Activated CD4-positive, alpha-beta T cell treated with anti-CD3 and anti-CD28 coated beads, Interleukin-2, amount 50 U/mL, for 16 hours (primary cell): Measurements from ENCODE around the gene SECISBP2L.

Experiments
- DNase-seq: peaks from one replicate; pipeline ENCODE4 v3.0.0-alpha.2; 2020

The SECISBP2L gene

DNA sequence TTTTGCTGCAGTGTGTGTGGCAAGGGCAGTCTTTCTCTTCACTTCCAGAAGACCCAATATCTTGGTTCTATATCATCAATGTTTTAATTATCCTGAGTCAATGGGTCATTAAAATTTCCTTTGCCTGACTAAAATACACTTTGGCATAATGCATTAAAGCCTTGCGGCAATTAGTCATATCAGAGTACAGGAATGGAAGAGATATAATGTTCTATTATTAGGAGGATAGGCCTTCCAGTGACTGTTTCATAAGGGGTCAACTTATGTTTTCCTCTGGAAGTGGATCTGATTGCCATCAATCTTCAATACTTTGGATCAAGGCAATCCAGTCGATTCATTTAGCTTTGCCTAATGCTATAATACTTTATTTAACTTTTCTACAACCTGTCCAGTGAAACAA, 9.4 kb upstream of the SECISBP2L start:
- no peak for DNase-seq

DNA sequence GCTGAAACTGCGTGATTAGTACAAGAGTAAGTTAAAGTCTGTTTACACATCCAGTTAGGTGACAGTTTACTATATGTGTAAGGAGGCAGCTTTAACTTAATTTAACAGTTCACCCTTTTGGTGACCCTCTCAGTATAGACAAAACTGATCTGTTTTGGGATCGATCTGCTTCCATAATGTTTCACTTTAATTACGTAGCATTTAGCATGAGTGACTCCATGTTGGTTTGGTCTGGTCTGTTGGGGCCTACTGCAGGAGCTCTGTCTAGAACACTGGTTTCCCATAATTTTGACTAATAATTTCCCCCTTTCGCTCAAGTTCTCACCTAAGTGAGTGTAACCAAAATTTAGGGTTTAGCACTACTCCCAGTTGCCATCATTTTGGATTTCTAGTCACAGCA, 6.4 kb upstream of the SECISBP2L start:
- DNase-seq: no peak

DNA sequence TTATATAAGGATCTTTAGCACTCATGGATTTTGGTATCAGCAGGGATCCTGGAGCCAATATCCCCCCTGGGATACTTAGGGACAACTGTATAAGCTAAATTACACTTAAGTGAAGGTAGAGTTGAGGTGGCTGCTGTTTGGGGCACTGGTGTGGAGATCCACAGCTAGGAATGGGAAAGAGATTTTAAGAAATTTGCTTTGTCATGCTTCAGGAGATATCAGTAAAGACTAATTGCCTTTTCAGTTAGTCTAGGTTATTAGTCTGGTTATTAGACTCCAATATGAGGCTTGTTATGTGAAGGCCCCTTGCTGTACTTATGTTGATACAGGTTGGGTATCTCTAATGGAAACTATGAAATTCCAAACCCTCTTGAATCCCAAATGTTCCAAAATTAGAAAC, 1.2 kb upstream of the SECISBP2L start:
- no peak for DNase-seq

DNA sequence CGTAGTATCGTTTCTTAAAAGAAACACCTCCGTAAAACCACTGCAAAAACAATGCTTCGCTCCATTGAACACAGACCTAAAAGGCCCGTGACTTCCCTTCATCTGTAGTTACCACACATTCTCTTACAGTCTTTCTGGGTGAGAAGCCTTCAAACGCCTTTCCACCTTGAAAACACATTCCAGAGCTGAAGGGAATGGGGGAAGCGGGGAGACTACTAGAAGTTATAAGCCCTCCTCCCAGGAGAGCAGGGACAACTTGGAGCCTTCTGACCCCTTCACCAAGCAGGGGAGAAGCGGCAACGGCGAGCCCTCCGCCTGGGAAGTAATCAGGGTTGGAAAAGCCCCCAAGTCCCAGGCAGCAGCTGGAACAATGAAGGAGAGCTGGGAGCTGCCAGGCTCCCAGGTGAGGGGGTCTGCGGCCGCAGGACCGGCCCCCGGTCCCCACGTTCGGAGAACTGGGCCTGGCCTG, 461 bp downstream of the SECISBP2L start:
- no peak for DNase-seq

DNA sequence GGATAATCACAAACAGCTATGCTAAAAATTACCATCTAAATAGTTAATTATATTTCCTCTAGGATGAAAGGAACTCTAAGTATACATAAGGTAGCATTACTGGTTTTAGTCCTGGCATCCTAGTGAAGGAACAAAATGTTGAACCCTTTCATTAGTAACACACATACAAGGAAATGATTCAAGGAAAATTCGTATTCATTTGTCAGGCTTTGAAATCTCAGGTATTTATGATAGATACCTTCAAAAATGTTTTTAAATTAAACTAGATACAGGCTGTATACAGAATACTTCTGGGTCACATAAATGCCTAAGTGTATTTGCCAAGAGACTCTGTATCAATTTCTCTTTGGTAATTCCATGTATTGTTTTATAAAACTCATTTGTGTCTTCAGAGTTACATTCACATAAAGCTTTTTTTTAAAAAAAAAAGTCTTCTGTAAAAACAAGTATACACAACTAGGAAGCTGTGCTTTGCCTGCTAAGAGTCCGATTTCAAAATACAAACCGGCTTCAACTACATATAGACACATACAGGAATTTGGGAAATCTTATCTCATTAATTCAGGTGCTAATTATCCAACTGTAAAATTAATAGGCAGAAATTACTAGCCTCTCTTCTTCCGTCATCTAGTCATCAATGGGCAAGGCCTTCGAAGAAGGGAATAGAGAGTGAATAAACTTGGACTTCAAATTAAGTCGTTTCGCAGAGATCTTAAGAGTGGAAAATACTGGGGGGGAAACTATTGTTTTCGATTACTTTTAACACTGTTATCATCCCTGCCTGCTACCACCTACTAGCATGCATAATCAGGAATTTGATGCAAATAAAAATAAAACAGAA, 1.3 kb downstream of the SECISBP2L start:
- DNase-seq: no peak

DNA sequence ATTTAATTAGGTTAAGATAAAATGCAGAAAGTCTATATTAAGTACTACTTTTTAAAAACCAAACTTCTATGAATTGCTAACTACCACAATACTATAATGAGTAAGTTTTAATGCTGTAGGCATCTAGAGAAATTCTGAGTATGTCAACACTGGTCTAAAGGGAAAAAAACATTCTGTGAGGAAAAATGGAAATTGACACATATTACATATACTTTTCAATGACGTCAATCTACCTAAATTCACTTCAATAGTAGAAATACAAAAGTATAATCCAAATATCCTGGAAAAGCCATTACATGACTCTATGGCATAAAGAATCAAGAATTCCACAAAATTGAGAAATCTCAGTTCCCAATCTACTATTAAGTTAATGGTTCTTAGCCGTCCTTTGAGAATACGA, 2.2 kb downstream of the SECISBP2L start:
- no peak for DNase-seq

DNA sequence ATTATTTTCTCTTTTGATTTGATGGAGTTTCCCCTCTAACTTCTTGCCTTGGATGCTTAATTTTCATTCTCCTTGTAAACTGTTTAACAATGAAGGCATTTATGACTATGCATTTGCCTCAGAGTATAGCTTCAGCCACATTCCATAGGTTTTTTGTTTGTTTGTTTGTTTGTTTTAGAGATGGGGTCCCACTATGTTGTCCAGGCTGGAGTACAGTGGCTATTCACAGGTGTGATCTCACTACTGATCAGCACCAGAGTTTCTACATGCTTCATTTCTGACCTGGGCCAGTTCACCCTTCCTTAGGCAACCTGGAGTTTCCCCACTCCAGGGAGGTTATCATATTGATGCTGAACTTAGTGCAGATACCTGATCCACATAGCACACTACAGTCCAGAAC, 4.1 kb downstream of the SECISBP2L start:
- no peak for DNase-seq

DNA sequence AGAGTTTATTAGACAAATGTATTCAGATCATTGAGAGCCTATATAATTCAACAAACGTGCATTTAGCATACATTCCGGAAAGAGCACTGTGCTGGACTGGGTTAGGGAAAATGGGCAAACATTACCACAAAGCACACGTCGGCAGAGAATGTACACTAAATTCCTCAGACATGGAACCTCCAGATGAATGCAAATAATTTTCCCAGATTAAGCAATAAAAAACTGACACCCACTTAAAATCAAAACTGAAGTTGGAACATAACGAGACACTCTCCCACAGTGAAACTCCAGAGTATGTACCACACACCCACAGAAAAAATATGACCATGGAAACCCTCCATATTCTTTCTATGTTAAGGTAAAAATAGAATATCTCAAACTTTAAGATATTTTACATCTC, 4.8 kb downstream of the SECISBP2L start:
- DNase-seq: no peak

DNA sequence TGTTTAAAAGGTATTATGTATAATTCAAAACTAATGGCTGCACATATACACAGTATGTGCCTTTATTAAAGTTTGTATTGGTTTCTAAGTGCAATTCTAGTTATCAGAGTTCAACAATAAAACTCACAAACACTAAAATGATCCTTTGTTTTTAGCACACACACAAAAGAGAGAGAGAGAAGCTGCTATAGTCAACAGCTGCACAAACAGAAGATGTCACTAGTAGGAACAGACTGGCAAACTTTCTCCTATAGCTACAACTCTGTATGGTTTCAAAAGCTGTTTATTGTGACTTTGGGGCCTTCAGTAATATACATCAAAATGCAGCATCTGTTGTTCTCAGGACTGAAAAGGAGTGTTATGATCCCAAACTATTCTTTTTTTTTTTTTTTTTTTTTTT, 6.1 kb downstream of the SECISBP2L start:
- DNase-seq: no peak

DNA sequence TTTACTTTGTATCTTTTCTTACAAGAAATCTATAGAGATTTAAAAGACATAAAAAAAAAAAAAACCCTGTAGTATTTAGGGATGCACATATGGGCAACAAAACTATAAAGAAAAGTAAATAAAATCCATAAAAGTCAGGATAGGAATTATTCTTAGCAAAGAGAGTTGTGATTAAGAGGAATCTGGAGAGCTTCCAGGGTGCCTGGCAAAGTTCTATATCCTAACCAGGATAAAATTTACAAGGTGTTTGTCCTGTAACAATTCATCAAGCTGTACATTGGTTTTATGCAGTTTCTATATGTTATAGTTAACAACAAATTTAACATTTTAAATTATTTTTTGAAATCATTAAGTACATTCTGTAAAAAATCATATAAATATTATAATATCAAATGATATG, 7.9 kb downstream of the SECISBP2L start:
- no peak for DNase-seq

DNA sequence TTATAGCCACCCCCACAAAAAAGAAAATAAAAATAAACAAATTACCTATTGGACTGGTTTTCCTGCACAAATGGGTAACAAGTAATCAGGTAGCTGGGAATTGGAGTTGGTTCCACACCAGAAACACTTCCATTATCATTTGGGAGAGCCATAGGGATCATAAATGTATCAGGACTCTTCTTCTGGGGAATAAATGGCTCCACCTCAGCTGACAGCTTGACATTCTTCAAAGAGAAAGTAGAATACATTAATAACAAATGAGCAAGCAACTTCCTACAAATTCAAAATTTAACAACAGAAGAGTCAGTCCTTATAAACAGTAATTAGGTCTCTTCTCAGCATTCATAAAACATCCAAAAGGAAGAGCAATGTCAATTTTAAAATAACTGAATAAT, 8.7 kb downstream of the SECISBP2L start:
- DNase-seq: no peak

DNA sequence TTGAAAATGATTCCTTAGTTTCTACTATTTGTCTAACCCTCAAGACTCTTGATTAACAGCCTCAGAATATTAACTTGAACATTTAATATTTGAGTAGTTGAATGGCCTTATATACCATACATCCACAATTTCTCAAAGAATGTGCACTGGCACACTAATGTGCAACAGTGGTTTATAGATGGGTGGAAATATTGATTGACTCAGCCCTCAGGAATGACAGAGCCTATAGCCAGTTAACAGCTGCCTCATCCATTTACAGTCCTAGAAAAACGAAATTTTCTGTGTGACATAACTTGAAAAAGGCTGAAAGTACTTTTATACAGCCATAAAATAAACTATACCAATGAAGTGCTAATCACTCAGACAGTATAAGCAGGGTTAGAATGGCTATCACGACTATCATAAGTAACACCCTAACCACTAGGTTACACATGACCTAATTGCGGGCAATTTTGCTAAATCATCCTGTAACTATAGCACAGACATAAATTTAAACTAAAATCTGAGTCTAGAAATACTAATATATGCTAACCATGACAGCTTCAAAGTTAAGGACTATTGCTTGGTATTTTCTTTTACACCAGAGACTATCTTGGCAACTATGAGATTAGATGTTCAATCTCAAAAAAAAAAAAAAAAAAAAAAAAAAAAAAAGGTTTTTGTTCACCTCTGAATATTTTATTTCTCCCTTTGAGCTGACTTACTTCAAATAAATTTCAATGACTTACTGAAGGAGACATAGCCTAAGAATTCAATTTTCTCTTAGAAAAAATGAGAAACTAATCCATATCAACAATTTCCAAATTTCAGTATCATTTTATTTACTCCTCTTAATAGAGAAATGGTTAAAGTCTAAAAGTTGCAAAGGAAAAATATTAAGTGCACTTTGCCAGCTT, 9.3 kb downstream of the SECISBP2L start:
- DNase-seq: peak; percentile 28

DNA sequence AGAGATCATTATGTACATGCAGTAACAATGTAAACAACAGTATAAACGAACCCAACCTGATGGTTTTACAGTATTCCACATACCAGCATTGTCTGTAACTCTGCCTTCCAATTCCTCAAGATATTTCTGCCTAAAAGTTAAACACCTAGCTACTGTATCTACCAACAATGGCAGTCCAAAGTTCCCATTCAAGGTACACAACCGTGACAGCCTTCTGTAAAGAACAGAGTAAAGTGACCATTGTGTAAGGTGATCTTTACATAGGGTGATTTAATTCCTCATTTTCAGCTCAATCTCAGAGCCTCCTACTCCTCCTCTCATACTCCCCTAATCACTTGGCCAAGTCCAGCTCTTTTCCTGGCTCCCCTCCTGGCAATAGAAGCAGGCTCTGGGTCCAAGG, 10.4 kb downstream of the SECISBP2L start:
- no peak for DNase-seq

DNA sequence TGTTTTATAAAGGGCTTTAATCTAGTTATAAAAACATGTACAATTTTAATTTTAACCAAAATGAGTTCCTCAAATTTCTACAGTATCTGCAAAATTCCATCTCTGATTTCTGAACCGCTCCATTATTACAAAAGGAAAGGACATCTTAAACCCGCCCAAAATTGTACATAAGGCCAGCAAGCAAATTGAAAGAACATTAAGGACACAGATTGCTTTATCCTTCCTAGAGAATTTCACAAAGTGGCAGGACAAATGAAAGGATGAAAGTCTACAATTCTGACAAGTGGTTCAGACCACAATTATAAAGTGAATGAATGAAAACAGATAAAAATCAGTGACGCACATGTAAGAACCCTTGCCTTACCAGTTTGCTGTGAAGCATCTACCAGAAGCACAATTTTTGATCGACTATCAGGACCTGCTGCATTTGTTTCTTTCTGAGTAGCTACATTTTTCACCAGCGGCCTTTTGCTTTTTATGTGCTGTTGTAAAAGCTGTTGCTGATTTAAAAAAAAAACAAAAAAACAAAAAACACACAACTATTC, 13.6 kb downstream of the SECISBP2L start:
- DNase-seq: no peak

DNA sequence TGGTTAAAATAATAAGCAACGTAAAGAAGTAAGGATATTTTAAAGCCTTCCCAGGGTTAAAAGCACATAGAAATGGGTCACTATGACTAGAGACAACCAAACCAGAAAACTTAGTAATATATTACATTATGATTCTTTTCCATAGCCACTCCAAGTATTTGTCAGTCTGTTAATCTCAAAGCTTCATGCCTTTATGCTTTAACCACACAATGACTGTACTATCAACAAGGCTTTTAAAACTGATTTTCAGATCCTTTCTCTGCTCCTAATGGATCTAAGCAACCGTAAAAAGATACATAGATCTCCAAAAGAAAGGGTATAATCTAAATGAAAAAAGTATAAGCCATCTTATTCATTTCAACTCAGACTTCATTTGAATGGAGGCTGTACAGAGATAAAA, 14.4 kb downstream of the SECISBP2L start:
- no peak for DNase-seq

DNA sequence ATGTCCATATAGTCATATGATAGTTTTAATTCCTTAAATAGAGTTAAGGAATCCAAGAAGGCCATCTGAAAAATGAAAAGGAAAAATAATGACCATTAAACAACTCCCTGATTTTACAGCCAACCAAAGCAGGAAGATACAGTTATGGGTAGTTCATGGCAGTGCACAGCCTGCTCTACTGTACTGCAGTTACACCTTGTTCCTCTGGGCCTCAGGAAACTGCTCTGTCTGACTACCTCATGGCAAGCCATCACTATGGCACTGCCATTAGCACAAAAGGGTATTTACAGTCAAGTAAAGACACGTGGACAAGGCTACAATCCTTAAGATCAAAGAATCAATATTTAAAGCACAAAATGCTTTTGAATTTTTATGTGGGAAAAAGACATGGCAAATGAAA, 19.5 kb downstream of the SECISBP2L start:
- no peak for DNase-seq

DNA sequence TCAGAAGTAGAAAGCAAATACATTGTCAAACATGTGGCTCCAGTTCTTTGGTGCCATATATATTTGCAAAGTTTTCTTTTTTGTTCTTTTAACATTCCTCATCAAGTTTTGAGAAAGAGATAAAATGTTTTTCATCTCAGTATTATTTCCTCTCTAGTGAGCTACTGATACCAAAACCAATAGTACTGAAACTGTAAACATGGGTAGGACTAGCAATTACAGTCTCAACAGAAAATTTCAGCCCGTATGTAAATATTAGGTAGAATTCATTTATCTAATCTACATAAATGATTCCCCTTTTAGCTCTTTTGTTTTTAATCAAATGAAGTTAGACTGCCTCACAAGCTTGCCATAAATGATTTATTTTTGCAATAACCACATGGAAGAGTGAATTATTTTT, 21.4 kb downstream of the SECISBP2L start:
- DNase-seq: peak; percentile 24

DNA sequence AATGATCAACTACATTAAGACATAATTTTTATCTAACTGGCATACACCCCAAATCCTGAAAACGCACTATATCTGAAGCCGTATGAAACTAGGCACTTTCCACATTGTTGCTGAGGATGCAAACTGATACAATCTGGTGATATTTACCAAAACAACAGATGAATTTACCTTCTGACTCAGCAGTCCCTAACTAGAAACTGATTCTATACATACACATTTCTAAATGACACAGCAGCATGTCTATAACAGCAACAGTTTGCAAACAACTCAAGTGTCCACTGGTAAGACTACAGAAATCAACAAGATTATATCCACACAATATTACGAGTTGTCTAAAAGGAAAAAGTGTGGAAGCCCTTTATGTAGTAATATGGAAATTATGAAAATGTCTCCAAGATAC, 22.9 kb downstream of the SECISBP2L start:
- peak; percentile 75 for DNase-seq

DNA sequence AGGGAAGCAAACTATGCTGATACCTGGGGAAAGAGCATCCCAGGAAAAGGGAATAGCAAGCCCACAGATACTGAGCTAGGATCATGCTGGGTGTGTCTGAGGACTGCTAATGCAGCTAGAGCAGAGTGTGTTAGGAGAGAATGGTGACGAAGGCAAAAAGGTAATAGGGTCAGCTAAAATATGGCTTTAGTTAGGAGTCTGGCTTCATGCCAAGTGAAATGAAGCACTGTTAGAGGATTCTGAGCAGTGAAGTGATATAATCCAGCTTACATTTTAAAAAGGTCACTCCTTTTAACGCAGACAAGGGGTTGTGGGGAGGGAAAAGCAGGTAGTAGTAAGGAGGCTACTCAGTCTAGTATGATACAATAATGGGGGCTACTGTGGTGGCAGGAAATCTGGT, 30.4 kb downstream of the SECISBP2L start:
- DNase-seq: no peak

DNA sequence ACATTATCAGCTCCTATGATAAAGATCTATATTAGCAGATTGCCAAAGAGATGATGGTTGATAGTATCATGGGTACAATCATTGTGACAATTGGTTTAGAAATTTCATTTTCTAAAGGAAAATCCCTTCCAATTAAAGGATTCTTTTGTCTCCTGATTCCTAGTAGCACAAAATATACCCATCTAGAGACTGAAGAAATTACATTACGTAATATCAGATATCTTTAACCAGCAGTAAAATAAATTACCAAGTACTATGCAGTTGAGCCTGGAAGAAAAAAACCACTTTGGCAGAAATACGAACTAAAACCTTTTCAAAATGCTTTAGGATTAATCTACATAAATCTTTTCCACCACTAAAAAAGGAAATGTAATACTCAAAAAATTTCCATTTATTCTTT, 46.9 kb downstream of the SECISBP2L start:
- DNase-seq: no peak

DNA sequence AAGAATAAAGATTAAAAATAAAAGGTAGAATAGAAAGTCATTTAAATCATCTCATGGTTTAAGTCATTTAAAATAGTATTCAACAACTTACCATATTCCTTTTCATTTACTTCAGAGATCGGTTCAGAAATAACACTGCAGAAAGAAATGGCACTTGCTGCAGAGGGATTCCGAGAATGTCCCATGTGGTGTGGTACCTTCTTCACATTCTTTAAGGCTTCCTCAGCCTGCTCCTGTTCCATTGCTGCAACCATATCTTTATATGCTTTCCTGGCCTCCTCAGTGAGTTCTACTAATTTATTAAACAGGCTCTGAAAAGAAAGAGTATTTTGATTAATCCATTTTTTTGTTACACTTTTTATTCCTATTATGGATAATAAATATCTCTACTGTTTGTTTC, 50.0 kb downstream of the SECISBP2L start:
- no peak for DNase-seq

DNA sequence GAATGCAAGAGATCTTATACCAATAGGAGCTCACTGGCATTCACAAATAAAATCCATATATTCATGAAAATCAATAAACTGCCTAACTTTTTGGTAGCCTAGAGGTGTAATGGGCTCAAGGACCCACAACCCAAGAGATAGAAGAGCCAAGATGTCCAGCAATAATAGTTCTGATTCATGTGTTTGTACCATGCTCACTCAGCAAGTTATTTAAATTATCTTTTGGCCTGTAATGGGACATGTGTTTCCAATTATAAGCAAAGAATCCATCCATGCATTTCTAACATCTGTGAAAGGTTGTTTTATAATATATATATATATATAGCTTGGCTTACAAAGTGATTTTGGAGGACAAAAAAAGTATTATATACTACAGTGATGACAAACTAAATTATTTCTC, 52.9 kb downstream of the SECISBP2L start:
- DNase-seq: no peak

DNA sequence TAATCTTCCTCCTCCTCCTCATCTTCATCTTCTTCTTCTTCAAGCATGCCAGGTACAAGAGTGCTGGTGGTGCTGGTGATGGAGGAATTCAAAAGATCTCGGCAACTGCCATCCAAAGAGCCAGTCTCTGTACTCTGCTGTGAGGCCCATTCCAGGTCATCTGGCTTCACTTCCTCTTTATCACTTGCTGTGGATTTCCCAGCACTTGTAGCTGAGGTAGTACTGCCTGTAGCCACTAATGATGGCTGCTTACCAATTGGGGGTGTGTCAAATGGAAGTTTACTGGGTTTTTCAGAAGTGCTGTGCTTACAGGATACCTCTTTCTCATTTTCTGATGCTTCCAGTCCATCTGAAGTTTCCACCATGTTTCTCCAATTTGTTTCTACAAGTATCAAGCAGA, 53.7 kb downstream of the SECISBP2L start:
- no peak for DNase-seq

DNA sequence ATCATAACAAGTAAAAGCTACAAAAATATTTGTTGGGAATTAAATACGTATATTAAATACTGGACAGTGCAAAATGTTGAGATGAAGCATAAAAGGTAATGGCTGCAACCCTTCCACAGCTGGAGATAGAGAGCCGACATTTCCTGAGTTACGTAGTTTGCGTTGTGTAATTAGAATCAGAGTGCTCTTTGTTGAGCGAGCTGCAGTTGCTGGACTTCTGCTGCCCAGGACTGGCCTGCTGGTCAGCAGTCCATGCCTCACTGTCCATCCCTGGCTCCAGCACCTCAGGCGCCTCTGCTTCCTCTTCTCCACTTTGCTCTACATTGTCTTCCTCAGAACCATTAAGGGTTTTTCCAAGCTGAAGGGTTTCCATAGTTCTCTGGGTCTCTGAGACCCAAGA, 54.1 kb downstream of the SECISBP2L start:
- no peak for DNase-seq
